Jurkat, Clone E6-1 (cell line): ENCODE results near the gene FLOT2.
"Not testable (repeated sequence)": the region's sequence is repeated elsewhere in the genome, so short reads cannot be mapped to it uniquely, and the experiment has no call there.

Source experiments
- DNase-seq: peaks from one replicate; pipeline ENCODE4 v3.0.0-alpha.2; 2011; ENCODE audit warnings: low read depth, low spot score
- H3K4me3 ChIP-seq: 2 replicates; pipeline ENCODE4 v1.5.1; 2011; ENCODE audit warnings: mild to moderate bottlenecking, low read length, control low read depth, moderate library complexity

Gene FLOT2

DNA sequence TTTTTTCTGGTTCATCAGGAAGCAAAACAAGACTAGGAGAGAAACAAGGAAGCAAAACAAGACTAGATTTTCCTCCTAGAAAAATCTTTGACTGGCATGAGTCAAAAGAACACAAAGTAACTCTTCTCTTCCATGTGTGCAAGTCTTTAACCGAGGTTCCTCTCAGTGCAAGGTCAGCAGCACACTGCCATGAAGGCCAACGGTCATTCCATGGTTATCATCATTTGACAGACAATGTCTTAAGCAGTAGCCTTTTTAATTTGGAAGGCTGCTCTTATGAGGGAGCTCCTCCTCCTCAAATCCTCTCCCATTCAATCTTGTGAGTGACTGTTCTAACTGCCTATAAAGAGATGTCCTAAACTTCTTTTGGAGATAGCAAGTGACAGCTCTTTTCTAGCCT is 20.8 kb upstream of the FLOT2 start:
- no peak for DNase-seq
- no peak overlapping the region for H3K4me3 ChIP-seq

GRCh38 chr17:28917465-28917864 is 19.9 kb upstream of the FLOT2 start:
- no peak for DNase-seq
- no peak overlapping the region for H3K4me3 ChIP-seq

- DNase-seq, result no peak
Measured at GRCh38 chr17:28917029-28917428, 19.5 kb upstream of the FLOT2 start.

DNA sequence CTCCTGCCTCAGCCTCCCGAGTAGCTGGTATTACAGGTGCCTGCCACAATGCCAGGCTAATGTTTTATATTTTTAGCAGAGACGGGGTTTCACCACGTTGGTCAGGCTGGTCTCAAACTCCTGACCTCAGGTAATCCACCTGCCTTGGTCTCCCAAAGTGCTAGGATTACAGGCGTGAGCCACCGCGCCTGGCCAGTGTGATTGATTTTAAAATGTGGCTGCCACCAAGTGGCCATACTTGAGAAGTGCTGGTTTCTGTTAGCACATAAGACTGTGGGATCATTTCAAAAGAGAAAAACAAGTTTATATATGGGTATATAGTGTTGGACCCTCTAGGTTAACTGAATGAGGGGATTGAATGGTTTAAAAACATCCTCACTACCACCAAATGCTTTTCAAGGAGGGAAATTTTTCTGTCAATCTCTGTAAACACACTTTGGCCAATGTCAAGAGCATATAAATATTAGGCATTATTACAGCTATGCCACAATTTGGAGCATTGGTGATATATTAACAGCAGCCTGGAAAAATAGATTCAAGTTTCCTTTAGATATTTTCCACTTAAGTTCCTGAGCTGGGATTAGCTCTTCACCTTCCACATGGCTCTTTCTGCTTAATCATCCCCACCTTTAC is 18.9 kb upstream of the FLOT2 start:
- H3K4me3 ChIP-seq, result no peak overlapping the region
- DNase-seq, result no peak

More at GRCh38 chr17:28917029-28917428, 19.5 kb upstream of the FLOT2 start:
- H3K4me3 ChIP-seq, result no peak overlapping the region

- DNase-seq, result no peak
Measured at GRCh38 chr17:28912938-28913333, 15.4 kb upstream of the FLOT2 start.

DNA sequence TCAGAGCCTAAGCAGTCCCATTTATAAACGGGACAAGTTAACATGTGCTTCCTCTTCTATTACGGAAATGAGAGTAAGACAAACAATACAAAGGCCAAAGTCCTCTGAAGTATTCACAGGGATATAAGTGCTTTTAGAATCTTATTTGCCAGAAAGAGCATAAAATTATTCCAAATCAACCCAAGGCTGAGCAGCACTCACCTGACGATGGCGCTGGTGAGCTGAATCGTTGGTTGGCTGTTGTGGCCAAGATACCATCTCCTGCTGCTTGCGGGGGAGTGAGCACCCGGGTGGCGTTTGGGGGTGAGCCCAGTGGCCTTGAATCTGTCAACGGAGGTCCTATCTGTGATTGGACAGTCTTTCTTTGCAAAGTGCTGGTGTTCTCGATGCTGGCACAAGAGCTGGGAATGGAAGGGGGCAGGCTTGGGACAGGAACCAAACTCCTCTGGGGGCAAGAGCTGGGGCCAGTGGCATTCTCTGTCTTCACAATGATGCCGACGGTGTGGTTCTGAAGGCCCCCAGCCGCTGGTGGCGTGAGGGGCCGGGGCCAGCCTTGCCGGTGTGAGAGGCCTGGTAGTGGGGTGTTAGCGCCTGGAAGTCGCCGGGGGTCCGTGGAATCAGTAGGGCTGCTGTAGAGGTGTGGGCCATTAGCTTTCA is 14.9 kb upstream of the FLOT2 start:
- no peak for DNase-seq
- no peak overlapping the region for H3K4me3 ChIP-seq

More at GRCh38 chr17:28912938-28913333, 15.4 kb upstream of the FLOT2 start:
- H3K4me3 ChIP-seq, result no peak overlapping the region

DNA sequence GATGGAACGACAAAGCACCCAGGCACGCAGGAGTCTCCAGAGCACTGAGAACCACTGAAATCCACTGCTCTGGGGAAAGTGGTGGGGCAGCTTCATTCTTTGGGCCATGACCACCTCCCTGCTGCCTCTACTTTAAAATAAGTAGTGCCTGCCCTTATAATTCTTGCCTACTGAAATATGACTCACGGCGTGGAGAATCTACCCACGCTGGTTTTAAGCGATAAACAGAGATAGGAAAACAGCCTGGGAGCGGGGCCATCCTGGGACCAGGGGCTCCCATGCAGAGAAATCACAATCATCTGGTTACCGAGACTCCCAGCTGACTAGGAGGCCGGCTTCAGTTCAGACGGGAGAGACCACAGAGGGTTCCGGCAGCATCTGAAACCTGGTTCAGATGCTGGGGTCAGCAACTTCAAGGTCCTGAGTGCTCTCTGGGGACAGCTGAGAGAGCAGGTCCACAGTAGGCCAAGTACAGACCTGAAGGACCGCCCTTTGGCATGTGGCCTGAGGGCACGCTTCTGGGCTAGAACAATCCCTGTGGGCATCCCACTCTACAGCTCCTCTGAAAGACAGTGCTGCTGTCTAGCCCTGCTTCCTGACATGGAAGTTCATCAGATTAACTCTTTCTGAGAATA is 14.0 kb upstream of the FLOT2 start:
- no peak for DNase-seq
- H3K4me3 ChIP-seq, result no peak overlapping the region

GRCh38 chr17:28910534-28910933 is 13.0 kb upstream of the FLOT2 start:
- no peak overlapping the region for H3K4me3 ChIP-seq
- DNase-seq, result no peak

DNA sequence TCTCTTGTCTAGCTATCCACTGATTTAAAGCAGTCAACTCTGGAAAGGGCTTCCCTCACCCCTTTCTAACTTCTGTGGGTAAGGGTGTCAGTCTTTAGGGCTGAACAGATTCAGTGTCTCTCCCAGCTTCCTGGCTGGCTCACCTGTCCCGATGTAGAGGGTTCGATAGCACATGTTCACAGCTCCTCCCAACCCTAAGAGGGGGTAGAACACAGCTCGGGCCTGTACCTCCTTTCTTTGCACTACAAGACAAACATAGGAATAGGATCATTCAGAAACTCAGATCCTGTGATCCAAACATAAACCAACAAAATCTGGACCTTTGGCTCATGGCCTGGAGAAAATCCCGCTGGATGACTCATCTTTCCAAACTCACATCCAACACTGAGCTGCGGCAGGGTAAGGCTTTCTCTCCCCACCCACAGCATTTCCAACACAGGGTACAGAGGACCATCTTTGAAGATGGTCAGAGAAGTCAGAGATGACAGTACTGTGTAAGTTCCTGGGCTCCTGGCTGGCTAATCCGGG is 11.2 kb upstream of the FLOT2 start:
- no peak for DNase-seq
- no peak overlapping the region for H3K4me3 ChIP-seq

GRCh38 chr17:28907709-28908475 is 10.4 kb upstream of the FLOT2 start:
- H3K4me3 ChIP-seq, result no peak overlapping the region
- DNase-seq, result no peak

DNA sequence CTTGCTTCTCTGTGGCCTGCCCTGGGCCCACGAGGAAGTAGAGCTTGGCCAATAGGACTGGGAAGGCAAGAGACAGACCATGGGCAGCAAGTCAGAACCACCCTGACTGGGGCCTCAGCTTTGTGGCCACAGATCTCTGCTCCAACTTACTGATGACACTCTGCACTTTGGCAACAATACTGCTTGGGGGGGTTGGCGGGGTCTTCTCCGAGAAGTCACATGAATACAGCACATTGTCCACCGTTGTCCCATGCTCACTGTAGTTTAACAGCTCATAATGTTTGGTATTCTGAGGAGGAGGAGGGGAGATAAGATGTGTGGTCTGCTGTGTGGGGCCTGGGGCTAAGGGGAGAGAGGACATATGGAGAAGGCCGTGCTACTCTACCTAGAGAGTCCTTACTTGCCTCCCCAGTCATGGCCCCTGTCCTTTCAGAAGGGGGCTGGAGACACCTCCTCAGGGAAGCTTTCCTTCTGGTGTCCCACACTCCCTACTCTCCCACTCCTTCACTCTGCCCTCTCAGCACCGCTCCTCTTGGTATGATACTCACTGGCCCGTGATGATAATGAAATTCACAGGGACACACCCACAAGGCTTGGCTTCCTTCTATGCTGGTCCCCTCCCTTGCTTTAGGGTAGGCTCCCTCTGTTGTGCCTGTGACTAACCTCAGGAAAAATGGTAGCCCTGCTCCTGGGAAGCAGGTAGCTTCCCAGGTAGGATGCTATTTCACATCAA is 9.3 kb upstream of the FLOT2 start:
- H3K4me3 ChIP-seq, result no peak overlapping the region
- no peak for DNase-seq

GRCh38 chr17:28906276-28906675 is 8.7 kb upstream of the FLOT2 start:
- DNase-seq, result no peak
- no peak overlapping the region for H3K4me3 ChIP-seq

- H3K4me3 ChIP-seq, result no peak overlapping the region
- no peak for DNase-seq
Measured at GRCh38 chr17:28904800-28905199, 7.3 kb upstream of the FLOT2 start.

DNA sequence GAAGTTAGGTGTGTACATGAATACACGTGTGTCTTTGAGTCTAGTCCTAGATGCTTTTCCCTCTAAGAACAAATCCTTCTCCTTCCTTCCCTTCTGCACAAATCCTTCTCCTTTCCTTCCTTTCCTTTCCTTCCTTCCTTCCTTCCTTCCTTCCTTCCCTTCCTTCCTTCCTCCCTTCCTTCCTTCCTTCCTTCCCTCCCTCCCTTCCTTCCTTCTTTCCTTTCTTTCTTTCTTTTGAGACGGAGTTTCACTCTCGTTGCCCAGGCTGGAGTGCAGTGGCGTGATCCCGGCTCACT is 6.0 kb upstream of the FLOT2 start:
- H3K4me3 ChIP-seq, DNase-seq: not testable (repeated sequence)

GRCh38 chr17:28902819-28903545 is 5.4 kb upstream of the FLOT2 start, which contains the start of gene DHRS13:
DHRS13 (minus strand) TSS chr17:28903079; CDS start chr17:28902944, 135 bp downstream.
- H3K4me3 ChIP-seq, result peak within 1 kb of the TSS; percentile 79
- peak; percentile 90 for DNase-seq

GRCh38 chr17:28901866-28902818 is 4.6 kb upstream of the FLOT2 start:
- peak; percentile 41 for DNase-seq
- H3K4me3 ChIP-seq, result peak overlapping the region; percentile 79

DNA sequence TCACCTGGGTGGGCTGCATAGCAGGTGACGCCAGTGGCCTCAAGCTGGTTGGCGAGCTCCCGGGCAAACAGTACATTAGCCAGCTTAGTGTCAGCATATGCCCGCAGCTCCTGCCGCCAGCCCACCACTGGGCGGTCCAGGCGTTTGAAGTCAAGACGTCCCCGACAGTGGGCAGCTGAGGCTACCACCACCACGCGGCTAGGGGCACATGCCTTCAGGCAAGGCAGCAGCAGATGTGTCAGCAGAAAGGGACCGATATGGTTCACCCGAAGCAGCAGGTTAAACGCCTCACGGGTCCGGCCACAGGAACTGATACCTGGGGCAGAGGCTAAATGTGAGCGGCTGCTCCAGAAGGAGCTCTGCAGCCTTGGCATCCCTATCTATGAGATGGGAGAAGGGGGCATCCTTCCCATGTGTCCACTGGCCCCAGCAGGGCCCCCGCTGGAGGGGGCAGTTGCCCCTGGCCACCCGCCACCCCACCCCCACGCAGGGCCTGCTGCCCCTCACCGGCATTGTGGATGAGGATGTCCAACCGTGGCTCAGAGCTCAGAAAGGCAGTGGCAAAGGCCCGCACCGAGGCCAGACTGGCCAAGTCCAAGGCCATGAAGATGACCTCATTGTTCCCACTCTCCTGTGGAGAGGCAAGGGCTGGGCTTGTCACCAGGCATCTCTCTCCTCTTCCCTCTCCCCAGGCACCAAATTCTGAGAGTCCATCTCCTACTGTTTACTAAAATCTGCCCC is 3.6 kb upstream of the FLOT2 start:
- no peak for DNase-seq
- peak overlapping the region; percentile 79 for H3K4me3 ChIP-seq
